Measurements from ENCODE around the gene PTGES3.

GRCh38 chr12:56670836-56671235, 17.2 kb downstream of the PTGES3 start:
- TF ChIP-seq, protein P1, sequence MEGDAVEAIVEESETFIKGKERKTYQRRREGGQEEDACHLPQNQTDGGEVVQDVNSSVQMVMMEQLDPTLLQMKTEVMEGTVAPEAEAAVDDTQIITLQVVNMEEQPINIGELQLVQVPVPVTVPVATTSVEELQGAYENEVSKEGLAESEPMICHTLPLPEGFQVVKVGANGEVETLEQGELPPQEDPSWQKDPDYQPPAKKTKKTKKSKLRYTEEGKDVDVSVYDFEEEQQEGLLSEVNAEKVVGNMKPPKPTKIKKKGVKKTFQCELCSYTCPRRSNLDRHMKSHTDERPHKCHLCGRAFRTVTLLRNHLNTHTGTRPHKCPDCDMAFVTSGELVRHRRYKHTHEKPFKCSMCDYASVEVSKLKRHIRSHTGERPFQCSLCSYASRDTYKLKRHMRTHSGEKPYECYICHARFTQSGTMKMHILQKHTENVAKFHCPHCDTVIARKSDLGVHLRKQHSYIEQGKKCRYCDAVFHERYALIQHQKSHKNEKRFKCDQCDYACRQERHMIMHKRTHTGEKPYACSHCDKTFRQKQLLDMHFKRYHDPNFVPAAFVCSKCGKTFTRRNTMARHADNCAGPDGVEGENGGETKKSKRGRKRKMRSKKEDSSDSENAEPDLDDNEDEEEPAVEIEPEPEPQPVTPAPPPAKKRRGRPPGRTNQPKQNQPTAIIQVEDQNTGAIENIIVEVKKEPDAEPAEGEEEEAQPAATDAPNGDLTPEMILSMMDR (IDR thresholded peaks at IDR 0.05) = no peak
- TF ChIP-seq POLR2A (IDR thresholded peaks at IDR 0.05) = no peak

Measured in lower leg skin (tissue), 3 donors.